ENCODE results near the gene TEX38.
A peak's percentile ranks its signal among the peaks of the same experiment; 100 is the strongest.
"Not testable (repeated sequence)": the region's sequence is repeated elsewhere in the genome, so short reads cannot be mapped to it uniquely, and the experiment has no call there.

Gene TEX38

GRCh38 chr1:46656643-46657042, 15.0 kb upstream of the TEX38 start:
- DNase-seq: no peak

- no peak for DNase-seq
Observed at GRCh38 chr1:46657775-46658174, 13.9 kb upstream of the TEX38 start.

- DNase-seq: no peak
Observed at GRCh38 chr1:46659307-46659870, 12.3 kb upstream of the TEX38 start.

GRCh38 chr1:46660116-46660515, 11.5 kb upstream of the TEX38 start:
- not testable (repeated sequence) for DNase-seq

- not testable (repeated sequence) for DNase-seq
Observed at GRCh38 chr1:46662919-46663318, 8.7 kb upstream of the TEX38 start.

- no peak for DNase-seq
Observed at GRCh38 chr1:46665983-46666382, 5.7 kb upstream of the TEX38 start.

- DNase-seq: peak; percentile 84
Observed at GRCh38 chr1:46667782-46668760, 3.6 kb upstream of the TEX38 start, which contains the start of gene ATPAF1. Gene ATPAF1 (minus strand): TSS chr1:46668364. CDS start chr1:46668322, 42 bp downstream.

GRCh38 chr1:46670134-46670533, 1.5 kb upstream of the TEX38 start:
- DNase-seq: no peak

GRCh38 chr1:46672696-46673095, 1.0 kb downstream of the TEX38 start:
- no peak for DNase-seq

- peak; percentile 43 for DNase-seq
Observed at GRCh38 chr1:46673749-46674182, 2.1 kb downstream of the TEX38 start.

- DNase-seq: peak; percentile 34
Observed at GRCh38 chr1:46675549-46676314, 4.1 kb downstream of the TEX38 start.

GRCh38 chr1:46676531-46676930, 4.9 kb downstream of the TEX38 start:
- DNase-seq: no peak

- DNase-seq: no peak
Observed at GRCh38 chr1:46677339-46677738, 5.7 kb downstream of the TEX38 start.

- no peak for DNase-seq
Observed at GRCh38 chr1:46679789-46680573, 8.3 kb downstream of the TEX38 start.

- no peak for DNase-seq
Observed at GRCh38 chr1:46681333-46682034, 9.8 kb downstream of the TEX38 start.

- no peak for DNase-seq
Observed at GRCh38 chr1:46682064-46682463, 10.4 kb downstream of the TEX38 start.

- no peak for DNase-seq
Observed at GRCh38 chr1:46684670-46685069, 13.0 kb downstream of the TEX38 start.

GRCh38 chr1:46686255-46686654, 14.6 kb downstream of the TEX38 start:
- no peak for DNase-seq

GRCh38 chr1:46687093-46687659, 15.5 kb downstream of the TEX38 start:
- DNase-seq: no peak

GRCh38 chr1:46687921-46688509, 16.4 kb downstream of the TEX38 start:
- DNase-seq: no peak

GRCh38 chr1:46689356-46689755, 17.7 kb downstream of the TEX38 start:
- DNase-seq: no peak
